Pericardium fibroblast (primary cell): ENCODE results near the gene KIF21B. TPM values are rescaled to one million over a fixed set of nuclear protein-coding genes. Genes with fewer than 3 reads are reported as not detected.

Experiments used
- total RNA-seq: library from RNA; depleted of rRNA; stranded (reverse); fragments of >200 nt; gene quantifications from 2 replicates; pipeline ENCODE4 v1.2.3, GENCODE V29; 2015

Gene KIF21B
- 0.09 and 0.12 TPM in 2 replicates for total RNA-seq

GRCh38 chr1:201023517-201023902 lies at the start of gene KIF21B:
KIF21B (minus strand) TSS chr1:201023714; CDS start chr1:201023383, 331 bp downstream.

Other genes starting within 250 kb of the KIF21B start
- not detected in 2 replicates for gene GPR25, start 150.7 kb downstream of the KIF21B start, total RNA-seq
- gene INAVA, start 128.8 kb downstream of the KIF21B start, total RNA-seq: 0.82 TPM in 1 of 2 replicates, not detected in the other
- 0.94 TPM in 1 of 2 replicates, not detected in the other for gene CACNA1S, start 88.7 kb upstream of the KIF21B start, total RNA-seq
- gene ASCL5, start 103.5 kb upstream of the KIF21B start, total RNA-seq: not detected in 2 replicates
- 80.6 and 104 TPM in 2 replicates for gene TMEM9, start 130.8 kb upstream of the KIF21B start, total RNA-seq
- not detected in 2 replicates for gene IGFN1, start 167.1 kb upstream of the KIF21B start, total RNA-seq